Measurements from ENCODE around the gene GRIN1. TPM values are rescaled to one million over a fixed set of nuclear protein-coding genes. Genes with fewer than 3 reads are reported as not detected.

The GRIN1 gene
- total and polyA plus RNA-seq, 2 of the 13 experiments (the other 11 are each of a cell fraction or from before 2014, with no cell fraction given), result 0.13 TPM; not detected in 1

- TF ChIP-seq AFF4 (CRISPR knock-in tag; IDR thresholded peaks at IDR 0.05) (no peak), ZKSCAN1 (IDR thresholded peaks at IDR 0.05; ENCODE audit: low read length) (no peak), ZNF780A (CRISPR knock-in tag; IDR thresholded peaks at IDR 0.05) (no peak), BATF2 (CRISPR knock-in tag; IDR thresholded peaks at IDR 0.05) (peak; percentile 42; the same call in 1 of the 2 replicates), ZNF354B (CRISPR knock-in tag; IDR thresholded peaks at IDR 0.05) (peak; percentile 79; the same call in 1 of the 2 replicates), ZNF678 (CRISPR knock-in tag; IDR thresholded peaks at IDR 0.05) (no peak), POGK (CRISPR knock-in tag; conservative IDR thresholded peaks at IDR 0.05) (0 out of 2 replicates have a peak, but pooled peaks have one; percentile 44), ZBTB10 (CRISPR knock-in tag; IDR thresholded peaks at IDR 0.05; ENCODE audit: borderline replicate concordance) (no peak), TMF1 (CRISPR knock-in tag; IDR thresholded peaks at IDR 0.05; ENCODE audit: low read depth) (no peak), KAT7 (CRISPR knock-in tag; IDR thresholded peaks at IDR 0.05; ENCODE audit: borderline replicate concordance) (peak; percentile 71), GZF1 (CRISPR knock-in tag; IDR thresholded peaks at IDR 0.05) (no peak; the same call in 1 of the 2 replicates), ZNF317 (CRISPR knock-in tag; IDR thresholded peaks at IDR 0.05) (no peak), ZNF792 (CRISPR knock-in tag; IDR thresholded peaks at IDR 0.05) (no peak), RXRA (CRISPR knock-in tag; IDR thresholded peaks at IDR 0.05) (peak; percentile 62; the same call in 1 of the 2 replicates), BORCS8-MEF2B (CRISPR knock-in tag; IDR thresholded peaks at IDR 0.05) (peak; percentile 12; the same call in 1 of the 2 replicates), CEBPB (IDR thresholded peaks at IDR 0.05; ENCODE audit: borderline replicate concordance, low read depth, low read length) (no peak), ZNF333 (CRISPR knock-in tag; IDR thresholded peaks at IDR 0.05; ENCODE audit: borderline replicate concordance) (no peak), ZNF552 (CRISPR knock-in tag; IDR thresholded peaks at IDR 0.05; ENCODE audit: borderline replicate concordance) (no peak), RXRB (CRISPR knock-in tag; IDR thresholded peaks at IDR 0.05; ENCODE audit: borderline replicate concordance) (peak; percentile 46), REPIN1 (CRISPR knock-in tag; IDR thresholded peaks at IDR 0.05; ENCODE audit: borderline replicate concordance, low read depth) (0 out of 2 replicates have a peak, but pooled peaks have one; percentile 5), ZNF563 (CRISPR knock-in tag; IDR thresholded peaks at IDR 0.05) (peak; percentile 59; the same call in 1 of the 2 replicates), ZNF776 (CRISPR knock-in tag; IDR thresholded peaks at IDR 0.05) (no peak)
These were observed 10.0 kb upstream of the GRIN1 start (continued) for GRCh38 chr9:137128862-137129455.

Data from HepG2 (cell line).